Activated CD8-positive, alpha-beta memory T cell treated with anti-CD3 and anti-CD28 coated beads for 48 hours (primary cell): ENCODE measurements around the gene CD14.
"Not testable (repeated sequence)": the region's sequence is repeated elsewhere in the genome, so short reads cannot be mapped to it uniquely, and the experiment has no call there.

ENCODE experiments used
- DNase-seq, 3 experiments: peaks; one replicate each; pipeline ENCODE4 v3.0.0-alpha.2; 2020; ENCODE audit warnings: low read depth in 2 of 3, low spot score in 2 of 3

Gene CD14

DNA sequence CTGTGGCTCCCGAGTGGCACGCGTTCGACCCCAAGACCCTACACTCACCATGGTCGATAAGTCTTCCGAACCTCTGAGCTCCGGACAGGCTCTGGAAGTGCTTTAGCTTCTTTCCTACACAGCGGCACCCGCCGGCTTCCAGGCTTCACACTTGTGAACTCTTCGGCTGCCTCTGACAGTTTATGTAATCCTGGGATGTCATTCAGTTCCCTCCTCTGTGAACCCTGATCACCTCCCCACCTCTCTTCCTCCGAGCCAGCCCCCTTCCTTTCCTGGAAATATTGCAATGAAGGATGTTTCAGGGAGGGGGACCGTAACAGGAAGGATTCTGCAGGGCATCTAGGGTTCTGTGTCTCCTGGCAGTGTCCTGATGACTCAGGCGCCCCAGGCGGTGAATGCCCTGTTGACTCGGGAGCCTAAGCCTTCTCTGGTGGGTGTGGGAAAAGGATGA, at the start of gene CD14:
Gene CD14 (minus strand): TSS at position 155 of the 451 bp plus-strand sequence. CDS start 104 bp downstream, at position 51.
- DNase-seq: no peak

DNA sequence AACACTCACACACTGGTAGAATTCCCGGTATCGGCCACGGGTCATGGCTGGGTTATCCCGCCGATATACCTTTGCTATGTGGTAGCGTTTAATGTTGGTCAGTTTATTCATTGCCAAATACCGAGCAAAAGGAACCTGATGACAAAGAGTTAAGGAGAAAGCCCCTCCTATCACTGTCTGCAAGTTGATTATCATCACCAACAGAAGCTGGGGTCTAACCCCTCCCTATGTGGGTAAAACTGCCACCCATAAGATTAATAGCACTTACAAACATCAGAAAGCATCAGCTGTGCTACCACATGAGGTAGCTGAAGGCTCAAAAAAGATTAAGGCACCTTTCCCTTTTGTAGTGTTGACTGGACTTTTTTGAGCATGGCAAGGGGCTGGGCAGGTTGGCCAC, 46.0 kb upstream of the CD14 start:
- DNase-seq: no peak

DNA sequence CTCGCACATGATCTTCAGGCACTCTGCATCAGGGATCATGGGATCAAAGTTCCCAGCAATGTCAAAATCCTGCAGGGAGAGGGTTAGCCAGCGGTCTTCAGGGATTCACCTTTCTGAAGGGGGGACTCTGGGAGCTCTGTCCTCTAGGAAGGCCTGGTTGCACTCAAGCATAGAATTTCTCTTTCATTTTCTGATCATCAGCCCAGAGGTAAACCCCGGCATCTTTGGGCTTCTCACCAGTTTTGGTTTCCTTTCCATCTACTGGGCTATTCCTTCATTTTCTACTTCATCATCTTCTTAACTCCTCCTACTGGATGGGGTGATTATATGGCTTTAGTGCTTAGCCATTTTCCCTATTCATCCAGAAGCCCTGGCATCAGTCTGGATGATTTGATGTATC, 45.0 kb upstream of the CD14 start:
- no peak for DNase-seq

DNA sequence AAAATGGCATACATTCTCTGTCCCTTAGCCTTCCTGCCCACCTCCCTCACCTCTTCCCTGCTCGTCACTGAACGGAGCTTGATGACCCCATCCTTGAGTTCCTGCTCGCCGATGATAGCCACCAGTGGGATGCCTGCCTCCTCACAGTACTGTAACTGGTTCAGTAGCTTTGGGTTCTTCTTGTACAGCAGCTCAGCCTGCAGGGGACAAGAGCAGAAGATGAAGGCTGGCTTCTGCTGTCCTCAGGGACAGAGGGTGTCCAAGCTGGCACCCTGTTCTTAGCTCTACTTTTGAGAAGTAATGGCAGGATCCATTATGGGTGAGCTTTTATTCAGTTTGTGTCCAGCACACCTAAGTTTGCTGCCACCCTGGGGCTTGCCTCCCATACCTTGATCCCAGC, 41.7 kb upstream of the CD14 start:
- DNase-seq: no peak

DNA sequence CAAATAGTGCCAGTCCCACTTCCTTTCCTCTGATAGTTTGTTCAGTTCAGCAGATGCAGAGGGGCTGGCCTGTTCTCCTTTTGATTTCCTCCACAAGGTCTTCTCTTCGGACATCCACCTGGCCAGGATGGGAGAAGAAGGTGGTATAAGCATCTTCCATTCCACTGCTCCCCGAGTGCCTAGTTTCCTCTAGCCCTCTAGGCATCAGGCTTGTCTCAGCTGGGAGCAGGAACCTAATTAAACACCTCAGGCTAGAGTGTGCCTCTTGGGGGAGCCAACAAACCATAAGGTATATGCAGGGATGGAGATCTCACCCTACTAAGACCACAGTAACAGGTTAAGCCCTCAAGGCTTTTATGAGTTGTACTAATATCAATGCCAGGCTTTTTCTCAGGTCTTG, 41.2 kb upstream of the CD14 start:
- no peak for DNase-seq

GRCh38 chr5:140673187-140673976, 40.4 kb upstream of the CD14 start, which contains the start of gene DND1:
Gene DND1, minus strand, starts transcription at chr5:140673576. Its CDS starts 34 bp downstream, at chr5:140673542.
- DNase-seq: no peak

DNA sequence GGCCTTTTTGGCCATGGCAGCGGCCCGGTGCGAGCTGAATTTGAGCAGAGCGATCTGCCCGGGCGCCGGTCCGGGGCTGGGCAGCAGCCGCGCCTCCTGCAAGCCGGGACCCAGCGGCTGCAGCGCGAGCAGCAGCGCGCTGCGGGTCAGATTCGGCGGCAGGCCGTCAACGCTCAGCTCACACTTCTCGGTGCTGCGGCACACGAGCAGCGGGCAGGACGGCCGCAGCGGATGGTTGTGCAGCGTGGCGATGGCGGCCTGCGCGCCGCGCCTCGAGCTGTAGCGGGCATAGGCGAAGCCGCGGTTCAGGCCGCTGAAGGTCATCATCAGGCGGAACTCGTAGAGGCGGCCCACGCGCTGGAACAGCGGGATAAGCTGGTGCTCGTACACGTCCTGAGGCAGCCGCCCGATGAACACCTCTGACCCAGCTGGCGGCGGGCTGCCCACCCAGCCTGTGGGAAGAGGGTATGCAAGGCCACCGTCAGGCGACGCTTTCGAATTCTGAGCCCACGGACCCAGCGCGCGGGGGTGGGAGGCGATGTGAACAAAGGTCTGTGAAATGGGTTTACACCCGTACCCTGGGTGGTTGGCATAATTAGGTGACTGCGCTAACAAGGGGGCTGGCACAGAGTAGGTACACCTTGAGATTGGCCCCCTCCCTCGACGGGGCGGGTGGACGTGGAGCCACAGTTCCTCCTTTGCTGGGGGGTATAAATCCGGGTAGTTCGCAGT, 39.6 kb upstream of the CD14 start:
- no peak for DNase-seq

DNA sequence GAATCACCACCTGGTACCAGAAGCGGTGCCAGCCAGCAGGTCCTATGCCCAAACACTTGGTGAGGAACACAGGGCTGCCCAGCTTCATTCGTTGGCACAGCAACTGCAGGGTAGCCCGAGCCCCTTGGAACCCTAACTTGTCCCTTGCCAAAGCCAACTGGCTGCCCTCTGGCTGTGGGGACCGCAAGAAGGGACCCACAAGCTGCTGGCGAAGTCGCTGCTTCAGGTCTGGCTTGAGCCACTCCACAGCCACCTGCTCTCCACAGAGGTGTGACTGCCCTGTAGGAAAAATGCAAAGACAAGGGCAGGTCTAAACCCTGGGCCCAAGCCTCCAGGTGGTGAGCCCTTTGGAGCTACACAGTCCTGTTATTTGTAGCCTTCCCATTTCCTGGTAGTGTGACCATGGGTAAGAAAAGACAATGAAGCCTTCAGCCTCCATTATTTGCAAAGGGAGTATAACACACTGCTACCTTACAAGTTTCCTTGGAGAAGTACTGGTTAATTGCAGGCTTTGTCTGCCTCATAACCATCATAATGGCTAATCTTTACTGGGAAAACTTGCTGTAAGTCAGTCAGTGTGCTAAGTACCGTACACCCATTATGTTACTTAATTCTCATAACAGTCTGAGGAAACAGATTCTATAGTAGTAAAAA, 38.6 kb upstream of the CD14 start:
- no peak for DNase-seq

DNA sequence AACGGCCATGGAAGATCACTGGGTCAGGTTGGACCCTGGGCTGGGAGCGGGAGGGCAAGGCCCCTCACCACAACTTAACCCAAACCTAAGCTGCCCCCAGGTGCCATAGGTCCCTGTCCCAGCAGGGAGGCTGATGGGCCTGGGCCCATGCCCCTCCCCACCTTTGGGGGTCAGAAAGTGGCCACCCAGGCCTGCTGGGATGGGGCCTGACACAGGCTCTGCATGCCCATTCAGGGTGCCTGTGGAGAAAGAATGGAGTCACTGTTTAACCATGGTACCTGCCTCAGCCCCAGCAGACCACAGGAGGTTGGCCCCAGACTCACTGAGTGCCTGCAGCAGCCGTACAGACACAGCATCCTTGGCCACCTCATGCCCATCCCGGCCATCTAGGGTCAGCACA, 38.1 kb upstream of the CD14 start:
- not testable (repeated sequence) for DNase-seq

DNA sequence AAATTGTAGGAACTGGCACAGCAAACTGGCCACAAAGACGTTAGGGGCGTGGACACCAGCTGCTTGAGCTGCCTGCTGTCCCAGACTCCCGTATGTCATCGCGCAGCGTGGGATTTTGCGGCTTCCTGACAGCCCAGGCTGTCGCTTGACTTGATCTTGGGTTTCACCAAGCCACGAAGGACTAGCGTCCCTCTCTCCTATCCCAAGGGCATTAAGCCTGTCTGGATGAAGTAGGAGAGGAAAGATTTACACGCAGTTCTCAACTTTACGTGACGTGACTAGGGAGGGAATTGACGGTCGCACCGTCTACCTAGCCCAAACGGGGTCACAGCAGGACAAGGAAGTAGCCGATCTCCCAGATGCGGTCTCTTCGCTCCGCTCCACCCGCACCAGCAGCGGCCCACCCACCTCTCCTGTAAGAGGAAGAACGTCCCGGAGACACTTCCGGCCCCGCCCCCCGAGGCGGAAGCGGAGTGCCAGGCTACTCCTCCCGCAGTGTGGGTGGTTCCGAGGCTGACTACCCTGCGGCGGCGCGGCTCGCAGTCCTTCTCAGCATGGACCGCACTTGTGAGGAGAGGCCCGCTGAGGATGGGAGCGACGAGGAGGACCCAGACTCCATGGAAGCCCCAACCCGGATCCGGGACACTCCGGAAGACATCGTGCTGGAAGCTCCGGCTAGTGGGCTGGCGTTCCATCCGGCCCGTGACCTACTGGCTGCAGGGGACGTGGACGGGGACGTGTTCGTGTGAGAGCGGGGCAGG, 31.6 kb upstream of the CD14 start, which contains the start of gene WDR55:
Gene WDR55 (plus strand): TSS at position 546 of the 761 bp plus-strand sequence. CDS start 9 bp downstream, at position 555.
- DNase-seq: peak; percentile 90 to 93 (median 91)

GRCh38 chr5:140664030-140664358, 31.0 kb upstream of the CD14 start:
- DNase-seq: no peak

- not testable (repeated sequence) for DNase-seq
Measured at GRCh38 chr5:140660371-140660770, 27.4 kb upstream of the CD14 start.

GRCh38 chr5:140658870-140659269, 25.9 kb upstream of the CD14 start:
- no peak for DNase-seq

DNA sequence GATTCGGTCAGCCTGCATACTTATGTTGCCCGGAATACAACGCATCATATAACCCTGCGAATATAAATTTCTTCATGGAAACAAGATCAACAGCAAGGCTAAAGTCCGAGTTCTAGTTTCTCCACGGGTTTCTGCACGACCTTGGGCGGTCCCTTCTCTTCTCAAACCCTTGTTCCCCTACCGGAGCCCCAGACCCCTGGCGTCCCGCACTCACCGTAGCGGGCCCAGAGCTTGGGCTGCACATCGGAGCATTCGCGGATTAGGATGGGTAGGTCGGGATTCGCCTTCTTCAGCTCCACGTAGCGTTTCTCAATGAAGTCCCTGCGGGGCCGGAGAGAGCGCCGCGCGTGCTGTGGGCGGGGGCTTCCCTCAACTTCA, 14.1 kb upstream of the CD14 start:
- DNase-seq: no peak

GRCh38 chr5:140642718-140643117, 9.7 kb upstream of the CD14 start:
- no peak for DNase-seq

GRCh38 chr5:140641716-140642115, 8.7 kb upstream of the CD14 start:
- DNase-seq: no peak

- DNase-seq: peak; percentile 93 to 97 (median 94)
Measured at GRCh38 chr5:140639148-140639981, 6.4 kb upstream of the CD14 start, which contains the start of gene TMCO6. Gene TMCO6, plus strand, starts transcription at chr5:140639451. Its CDS starts 77 bp downstream, at chr5:140639528.

- DNase-seq: not testable (repeated sequence)
Measured at GRCh38 chr5:140638898-140639147, 5.8 kb upstream of the CD14 start.

DNA sequence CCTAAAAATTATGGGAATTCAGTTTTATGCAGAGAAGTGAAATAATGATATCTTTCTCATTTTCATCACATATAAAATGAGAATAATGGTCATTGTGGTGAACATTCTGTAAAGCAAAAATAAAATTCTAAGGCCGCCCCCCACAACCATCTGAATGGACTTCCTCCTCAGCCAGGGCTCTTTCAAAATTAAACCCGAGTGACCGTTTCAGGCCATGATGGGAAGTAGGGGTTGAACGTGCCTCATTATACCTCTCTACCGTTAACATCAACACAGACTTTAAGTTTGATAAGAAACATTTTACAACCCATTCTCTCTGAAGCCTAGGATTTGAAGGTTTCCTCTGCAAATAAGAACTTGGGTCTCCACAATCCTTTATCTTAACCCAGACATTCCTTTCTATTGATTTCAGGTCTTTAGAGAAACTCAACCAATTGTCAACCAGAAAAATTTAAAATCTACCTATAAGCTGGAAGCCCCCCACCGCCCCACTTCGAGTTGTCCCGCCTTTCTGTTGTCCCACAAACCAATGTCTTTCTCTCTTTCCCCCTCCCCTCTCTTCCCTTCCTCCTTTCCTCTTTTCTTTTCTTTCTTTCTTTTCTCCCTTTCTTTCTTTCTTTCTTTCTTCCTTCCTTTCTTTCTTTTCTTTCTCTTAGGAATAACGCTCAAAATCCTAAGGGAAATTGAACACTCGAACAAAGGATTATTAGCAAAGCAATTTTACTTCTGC, 4.6 kb upstream of the CD14 start:
- no peak for DNase-seq
